Neural progenitor cell (in vitro differentiated cells): ENCODE results near the gene IQCK. TPM values are rescaled to one million over a fixed set of nuclear protein-coding genes. Genes with fewer than 3 reads are reported as not detected.

Source experiments
- DNase-seq: peaks from one replicate; pipeline ENCODE4 v3.0.0-alpha.2; 2016; ENCODE audit warnings: low spot score
- H2AFZ ChIP-seq: fragments of 200-600 bp; sonication (generic); replicated peaks from 2 replicates; pipeline ENCODE4 v1.6.1; 2016; ENCODE audit warnings: antibody characterized with exemption
- H3F3A ChIP-seq: fragments of 200-600 bp; sonication (generic); 2 replicates; pipeline ENCODE4 v1.6.1; 2016; ENCODE audit warnings: antibody characterized with exemption, low read depth
- H3K27ac ChIP-seq: fragments of 200-600 bp; sonication (generic); 2 replicates; pipeline ENCODE4 v1.5.1; 2016; ENCODE audit warnings: mild to moderate bottlenecking
- H3K27me3 ChIP-seq: fragments of 200-600 bp; sonication (generic); 2 replicates; pipeline ENCODE4 v1.6.1; 2016; ENCODE audit warnings: mild to moderate bottlenecking, moderate library complexity
- H3K36me3 ChIP-seq: fragments of 200-600 bp; sonication (generic); 2 replicates; pipeline ENCODE4 v1.5.1; 2016
- H3K4me1 ChIP-seq: fragments of 200-600 bp; sonication (generic); 2 replicates; pipeline ENCODE4 v1.6.1; 2016; ENCODE audit warnings: mixed run types
- H3K4me2 ChIP-seq: fragments of 200-600 bp; sonication (generic); 2 replicates; pipeline ENCODE4 v1.6.1; 2016
- H3K4me3 ChIP-seq: fragments of 200-600 bp; sonication (generic); 2 replicates; pipeline ENCODE4 v1.5.1; 2016
- H3K79me2 ChIP-seq: fragments of 200-600 bp; sonication (generic); 2 replicates; pipeline ENCODE4 v1.6.1; 2016; ENCODE audit warnings: low read depth
- H3K9ac ChIP-seq: fragments of 200-600 bp; sonication (generic); 2 replicates; pipeline ENCODE4 v1.6.1; 2016
- H3K9me3 ChIP-seq: fragments of 200-600 bp; sonication (generic); 2 replicates; pipeline ENCODE4 v1.5.1; 2016; ENCODE audit warnings: low read depth
- H4K20me1 ChIP-seq: fragments of 200-600 bp; sonication (generic); 2 replicates; pipeline ENCODE4 v1.6.1; 2016; ENCODE audit warnings: low read depth
- H3K27ac Mint-ChIP-seq: 3 replicates; pipeline ENCODE4 v1.8.0; 2021; ENCODE audit warnings: mixed read lengths
- H3K27me3 Mint-ChIP-seq: 2 replicates; pipeline ENCODE4 v1.8.0; 2022; ENCODE audit warnings: low read depth, mild to moderate bottlenecking, inconsistent platforms, moderate library complexity, mixed read lengths; ENCODE audit not compliant: insufficient read depth
- H3K36me3 Mint-ChIP-seq: 3 replicates; pipeline ENCODE4 v1.8.0; 2021; ENCODE audit warnings: mixed read lengths
- H3K4me1 Mint-ChIP-seq: 3 replicates; pipeline ENCODE4 v1.8.0; 2021; ENCODE audit warnings: mixed read lengths
- H3K4me3 Mint-ChIP-seq: 3 replicates; pipeline ENCODE4 v1.8.0; 2021; ENCODE audit warnings: mild to moderate bottlenecking, moderate library complexity, mixed read lengths
- H3K9me3 Mint-ChIP-seq: 3 replicates; pipeline ENCODE4 v1.8.0; 2020; ENCODE audit warnings: mixed read lengths
- CTCF ChIP-seq: fragments of 200-600 bp; sonication (generic); IDR thresholded peaks from 2 replicates; pipeline ENCODE4 v1.5.1; 2017; ENCODE audit warnings: antibody characterized with exemption, mild to moderate bottlenecking
- EZH2 ChIP-seq: fragments of 200-600 bp; sonication (generic); IDR thresholded peaks from 2 replicates; pipeline ENCODE4 v1.6.1; 2017; ENCODE audit warnings: antibody characterized with exemption, mild to moderate bottlenecking, moderate library complexity
- EZH2phosphoT487 ChIP-seq: fragments of 200-600 bp; sonication (generic); IDR thresholded peaks from 2 replicates; pipeline ENCODE4 v1.6.1; 2017; ENCODE audit warnings: antibody characterized with exemption
- total RNA-seq: library from RNA; depleted of rRNA; stranded (reverse); fragments of >200 nt; gene quantifications from 2 replicates; pipeline ENCODE4 v1.2.3, GENCODE V29; 2015; ENCODE audit warnings: low replicate concordance

IQCK gene
- total RNA-seq, 1 donor from 2014 or later: 22.1 TPM

GRCh38 chr16:19835196-19835595, 117.1 kb downstream of the IQCK start:
- Mint-ChIP-seq H3K4me3 (no peak overlapping the region), H3K9me3 (no peaks in the 10 kb centered on the region), H3K4me1 (peaks cover 21% of the 10 kb centered on the region), H3K36me3 (peaks cover 21% of the 10 kb centered on the region), H3K27me3 (no peaks in the 10 kb centered on the region), H3K27ac (no peak overlapping the region)
- Histone ChIP-seq H3K27me3 (no peaks in the 10 kb centered on the region), H3K27ac (no peak overlapping the region), H3K9ac (no peak overlapping the region), H3K9me3 (no peaks in the 10 kb centered on the region), H3K4me2 (no peak overlapping the region), H3K4me1 (peaks cover 20% of the 10 kb centered on the region), H2AFZ (no peak overlapping the region), H4K20me1 (peaks cover 15% of the 10 kb centered on the region), H3F3A (peaks cover 32% of the 10 kb centered on the region), H3K36me3 (no peaks in the 10 kb centered on the region), H3K4me3 (no peak overlapping the region), H3K79me2 (no peaks in the 10 kb centered on the region)
- no peak for DNase-seq
- TF ChIP-seq CTCF (no peak), EZH2phosphoT487 (no peak), EZH2 (no peak)

- no peak overlapping the region for H3K4me2 ChIP-seq
- Mint-ChIP-seq H3K4me3 (no peak overlapping the region), H3K27me3 (no peaks in the 10 kb centered on the region), H3K36me3 (peaks cover 19% of the 10 kb centered on the region), H3K4me1 (peaks cover 26% of the 10 kb centered on the region), H3K27ac (no peak overlapping the region), H3K9me3 (no peaks in the 10 kb centered on the region)
- no peak overlapping the region for H3K9ac ChIP-seq
- H3F3A ChIP-seq: peaks cover 32% of the 10 kb centered on the region
- H3K27ac ChIP-seq: no peak overlapping the region
- no peaks in the 10 kb centered on the region for H3K9me3 ChIP-seq
- no peak overlapping the region for H2AFZ ChIP-seq
- no peak overlapping the region for H3K4me3 ChIP-seq
- no peak for TF ChIP-seq CTCF
- TF ChIP-seq EZH2: no peak
- TF ChIP-seq EZH2phosphoT487: no peak
- DNase-seq: no peak
- no peaks in the 10 kb centered on the region for H3K36me3 ChIP-seq
- H3K4me1 ChIP-seq: peaks cover 20% of the 10 kb centered on the region
- no peaks in the 10 kb centered on the region for H3K27me3 ChIP-seq
- peaks cover 15% of the 10 kb centered on the region for H4K20me1 ChIP-seq
- no peaks in the 10 kb centered on the region for H3K79me2 ChIP-seq
Observed at GRCh38 chr16:19835968-19836421, 117.9 kb downstream of the IQCK start.

- peak overlapping the region; percentile 55 for H3K27ac Mint-ChIP-seq
Observed at GRCh38 chr16:19837331-19837980, 119.4 kb downstream of the IQCK start.

More at GRCh38 chr16:19837331-19837980, 119.4 kb downstream of the IQCK start:
- H3K4me3 ChIP-seq: peak overlapping the region; percentile 12
- peaks cover 15% of the 10 kb centered on the region for H4K20me1 ChIP-seq
- H3K36me3 ChIP-seq: no peaks in the 10 kb centered on the region
- no peaks in the 10 kb centered on the region for H3K27me3 ChIP-seq
- Mint-ChIP-seq H3K4me3 (no peak overlapping the region), H3K36me3 (peaks cover 13% of the 10 kb centered on the region), H3K27me3 (no peaks in the 10 kb centered on the region), H3K9me3 (no peaks in the 10 kb centered on the region), H3K4me1 (peaks cover 26% of the 10 kb centered on the region)
- H3K9ac ChIP-seq: no peak overlapping the region
- peaks cover 20% of the 10 kb centered on the region for H3K4me1 ChIP-seq
- peak; percentile 80 for DNase-seq
- no peaks in the 10 kb centered on the region for H3K79me2 ChIP-seq
- no peak overlapping the region for H2AFZ ChIP-seq
- H3K9me3 ChIP-seq: no peaks in the 10 kb centered on the region
- H3F3A ChIP-seq: peaks cover 32% of the 10 kb centered on the region
- H3K4me2 ChIP-seq: peak overlapping the region; percentile 69
- H3K27ac ChIP-seq: peak overlapping the region; percentile 50
- no peak for TF ChIP-seq CTCF
- TF ChIP-seq EZH2phosphoT487: peak; percentile 84
- no peak for TF ChIP-seq EZH2
